Cardiac muscle cell (in vitro differentiated cells and primary cell): ENCODE measurements around the gene NTRK2. TPM values are rescaled to one million over a fixed set of nuclear protein-coding genes. Genes with fewer than 3 reads are reported as not detected.

ENCODE experiments used
- DNase-seq, 2 donors: peaks; one replicate each; pipeline versions ENCODE4 v3.0.0 to v3.0.0-alpha.2; 2010 to 2017; ENCODE audit warnings: low read depth in 1 of 2, low spot score in 1 of 2
- H3K27ac ChIP-seq: fragments of 200-600 bp; sonication (generic); 2 replicates; pipeline ENCODE4 v1.5.1; 2016
- H3K27me3 ChIP-seq: fragments of 200-600 bp; sonication (generic); 2 replicates; pipeline ENCODE4 v1.6.0; 2016; ENCODE audit warnings: control low read depth
- H3K36me3 ChIP-seq: fragments of 200-600 bp; sonication (generic); 2 replicates; pipeline ENCODE4 v1.5.1; 2016; ENCODE audit warnings: control low read depth
- H3K4me1 ChIP-seq: fragments of 200-600 bp; sonication (generic); 2 replicates; pipeline ENCODE4 v1.8.1; 2017; ENCODE audit warnings: low read depth, mild to moderate bottlenecking, mixed run types
- H3K4me3 ChIP-seq: fragments of 200-600 bp; sonication (generic); 2 replicates; pipeline ENCODE4 v1.5.1; 2016; ENCODE audit warnings: mild to moderate bottlenecking
- H3K9me3 ChIP-seq: fragments of 200-600 bp; sonication (generic); 2 replicates; pipeline ENCODE4 v1.5.1; 2017; ENCODE audit warnings: low read depth, mild to moderate bottlenecking, control low read depth
- CTCF ChIP-seq: IDR thresholded peaks from 2 replicates; pipeline ENCODE4 v1.5.1; 2012; ENCODE audit warnings: low read depth, mild to moderate bottlenecking, low read length
- polyA plus RNA-seq: library from polyadenylated mRNA; unstranded; fragments of >200 nt; fragmentation: Nextera tagmentation; extraction: Ambion mirVana; gene quantifications from 2 replicates; pipeline ENCODE4 v1.2.1, GENCODE V29; 2016
- total RNA-seq: library from RNA; depleted of rRNA; stranded (reverse); fragments of >200 nt; gene quantifications from 2 replicates; pipeline ENCODE4 v1.2.3, GENCODE V29; 2016

The NTRK2 gene
- total and polyA plus RNA-seq, 2 experiments from 2014 or later, result 1.3 TPM

GRCh38 chr9:84671586-84672521 is 2.3 kb downstream of the NTRK2 start:
- DNase-seq, result no peak
- peaks cover 8% of the 10 kb centered on the region for H3K4me1 ChIP-seq
- H3K27me3 ChIP-seq, result peaks cover 69% of the 10 kb centered on the region
- no peaks in the 10 kb centered on the region for H3K36me3 ChIP-seq
- no peaks in the 10 kb centered on the region for H3K9me3 ChIP-seq
- H3K4me3 ChIP-seq, result no peak overlapping the region
- H3K27ac ChIP-seq, result no peak overlapping the region
- no peak for TF ChIP-seq CTCF

GRCh38 chr9:84673806-84674205 is 4.3 kb downstream of the NTRK2 start:
- no peak for DNase-seq
- Histone ChIP-seq H3K4me1 (peaks cover 8% of the 10 kb centered on the region), H3K4me3 (no peak overlapping the region), H3K27ac (no peak overlapping the region), H3K27me3 (peaks cover 51% of the 10 kb centered on the region), H3K9me3 (no peaks in the 10 kb centered on the region), H3K36me3 (no peaks in the 10 kb centered on the region)
- no peak for TF ChIP-seq CTCF

DNA sequence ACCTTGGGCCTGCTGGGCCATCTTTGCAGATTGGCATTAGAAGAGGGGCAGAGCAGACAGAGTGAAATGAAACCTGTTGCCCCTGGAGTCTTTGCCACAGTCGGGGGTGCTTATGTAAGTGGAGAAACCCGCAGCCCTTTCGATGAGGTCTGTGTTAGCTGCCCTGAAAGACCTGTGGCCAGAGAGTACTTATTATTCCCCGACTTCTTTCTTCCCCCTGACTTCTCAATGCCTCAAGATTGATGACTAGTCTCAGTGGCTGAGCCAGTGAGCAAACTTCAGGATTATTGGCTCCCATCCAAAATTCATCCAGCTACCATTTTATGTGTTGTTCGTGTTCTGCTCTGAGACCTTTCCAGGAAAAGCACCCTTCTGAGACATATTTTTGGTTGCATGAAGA is 7.6 kb downstream of the NTRK2 start:
- Histone ChIP-seq H3K27ac (no peak overlapping the region), H3K4me3 (no peak overlapping the region), H3K9me3 (no peaks in the 10 kb centered on the region), H3K27me3 (peaks cover 18% of the 10 kb centered on the region), H3K36me3 (no peaks in the 10 kb centered on the region), H3K4me1 (no peaks in the 10 kb centered on the region)
- no peak for TF ChIP-seq CTCF
- DNase-seq, result no peak

- no peak overlapping the region for H3K27ac ChIP-seq
- H3K9me3 ChIP-seq, result no peaks in the 10 kb centered on the region
- H3K27me3 ChIP-seq, result no peaks in the 10 kb centered on the region
- H3K4me1 ChIP-seq, result no peaks in the 10 kb centered on the region
- no peak for DNase-seq
- H3K4me3 ChIP-seq, result no peak overlapping the region
- no peak for TF ChIP-seq CTCF
- no peaks in the 10 kb centered on the region for H3K36me3 ChIP-seq
Observed at GRCh38 chr9:84679571-84679970, 10.0 kb downstream of the NTRK2 start.

GRCh38 chr9:84681516-84682285 is 12.2 kb downstream of the NTRK2 start:
- no peak overlapping the region for H3K27ac ChIP-seq
- no peak for TF ChIP-seq CTCF
- DNase-seq, result no peak
- H3K4me1 ChIP-seq, result no peaks in the 10 kb centered on the region
- H3K9me3 ChIP-seq, result no peaks in the 10 kb centered on the region
- no peaks in the 10 kb centered on the region for H3K27me3 ChIP-seq
- no peak overlapping the region for H3K4me3 ChIP-seq
- no peaks in the 10 kb centered on the region for H3K36me3 ChIP-seq
